Sigmoid colon (tissue), 4 donors: Measurements from ENCODE around the gene USP30.

Source experiments
- EP300 ChIP-seq, 4 donors: sonication (generic); formaldehyde crosslinking; IDR thresholded peaks; one replicate each; pipeline ENCODE4 v1.6.1; 2017; ENCODE audit warnings: antibody characterized with exemption in 4 of 4
- POLR2A ChIP-seq, 2 donors: fragments of 450-650 bp; IDR thresholded peaks; one replicate each; pipeline ENCODE4 v1.6.1; 2016; ENCODE audit warnings: antibody characterized with exemption in 2 of 2, mild to moderate bottlenecking in 2 of 2, moderate library complexity in 2 of 2
- POLR2AphosphoS5 ChIP-seq, 4 donors: sonication (generic); formaldehyde crosslinking; IDR thresholded peaks; one replicate each; pipeline ENCODE4 v1.6.1; 2017; ENCODE audit warnings: antibody characterized with exemption in 4 of 4
- TF ChIP-seq, protein P1 (sequence below), 4 experiments: fragments of 450-650 bp in 3 of 4; fragments of 200-600 bp in 1 of 4; IDR thresholded peaks; one replicate each; pipeline ENCODE4 v1.5.1; 2016 to 2019; ENCODE audit warnings: antibody characterized with exemption in 4 of 4, mild to moderate bottlenecking in 3 of 4, moderate library complexity in 2 of 4

DNA sequence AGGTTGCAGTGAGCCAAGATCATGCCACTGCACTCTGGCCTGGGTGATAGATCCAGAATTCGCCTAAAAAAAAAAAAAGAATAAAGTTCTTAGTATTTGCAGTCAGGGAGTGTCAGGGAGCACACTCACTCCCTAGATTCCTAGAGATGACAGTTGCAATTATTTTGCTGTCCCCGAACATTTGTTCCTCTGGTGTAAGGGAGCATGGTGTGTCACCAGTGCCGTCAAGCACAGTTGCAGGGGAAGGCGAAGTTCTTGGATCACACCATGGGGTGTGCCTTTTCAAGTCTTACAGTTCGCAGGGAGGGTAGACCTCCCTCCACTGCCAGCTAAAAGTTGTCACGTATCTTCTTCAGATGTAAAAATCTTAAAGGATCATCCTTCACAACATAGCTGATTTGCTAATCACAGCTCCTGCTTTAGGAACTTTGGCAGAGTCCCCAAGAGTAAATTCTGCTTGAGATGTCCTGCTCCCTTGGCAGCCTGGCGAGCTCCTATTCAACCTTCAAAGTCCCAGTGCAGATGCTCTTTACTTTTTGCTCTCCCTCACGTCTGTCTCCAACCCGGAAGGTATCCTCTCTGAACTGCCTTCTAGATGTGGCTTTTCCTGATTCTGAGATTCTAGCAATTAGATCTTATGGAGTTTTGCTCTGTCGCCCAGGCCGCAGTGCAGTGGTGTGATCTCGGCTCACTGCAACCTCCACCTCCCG lies 75.3 kb downstream of the USP30 start:
- TF ChIP-seq, protein P1, sequence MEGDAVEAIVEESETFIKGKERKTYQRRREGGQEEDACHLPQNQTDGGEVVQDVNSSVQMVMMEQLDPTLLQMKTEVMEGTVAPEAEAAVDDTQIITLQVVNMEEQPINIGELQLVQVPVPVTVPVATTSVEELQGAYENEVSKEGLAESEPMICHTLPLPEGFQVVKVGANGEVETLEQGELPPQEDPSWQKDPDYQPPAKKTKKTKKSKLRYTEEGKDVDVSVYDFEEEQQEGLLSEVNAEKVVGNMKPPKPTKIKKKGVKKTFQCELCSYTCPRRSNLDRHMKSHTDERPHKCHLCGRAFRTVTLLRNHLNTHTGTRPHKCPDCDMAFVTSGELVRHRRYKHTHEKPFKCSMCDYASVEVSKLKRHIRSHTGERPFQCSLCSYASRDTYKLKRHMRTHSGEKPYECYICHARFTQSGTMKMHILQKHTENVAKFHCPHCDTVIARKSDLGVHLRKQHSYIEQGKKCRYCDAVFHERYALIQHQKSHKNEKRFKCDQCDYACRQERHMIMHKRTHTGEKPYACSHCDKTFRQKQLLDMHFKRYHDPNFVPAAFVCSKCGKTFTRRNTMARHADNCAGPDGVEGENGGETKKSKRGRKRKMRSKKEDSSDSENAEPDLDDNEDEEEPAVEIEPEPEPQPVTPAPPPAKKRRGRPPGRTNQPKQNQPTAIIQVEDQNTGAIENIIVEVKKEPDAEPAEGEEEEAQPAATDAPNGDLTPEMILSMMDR (IDR thresholded peaks at IDR 0.05), result no peak
- TF ChIP-seq POLR2A (IDR thresholded peaks at IDR 0.05), result no peak
- no peak for TF ChIP-seq POLR2AphosphoS5 (IDR thresholded peaks at IDR 0.05)
- TF ChIP-seq EP300 (IDR thresholded peaks at IDR 0.05), result no peak
